H9 (cell line): Measurements from ENCODE around the gene LENG9. TPM values are rescaled to one million over a fixed set of nuclear protein-coding genes. Genes with fewer than 3 reads are reported as not detected.
A peak's percentile ranks its signal among the peaks of the same experiment; 100 is the strongest.

ENCODE experiments used
- DNase-seq: peaks from one replicate; pipeline ENCODE4 v3.0.0-alpha.2; 2017
- H2AFZ ChIP-seq: one replicate; pipeline ENCODE4 v1.6.1; 2013; ENCODE audit warnings: mild to moderate bottlenecking, low read length, control low read depth, moderate library complexity
- H2AK5ac ChIP-seq: 2 replicates; pipeline ENCODE4 v1.6.1; 2013; ENCODE audit warnings: low read length, control low read depth, mixed read lengths; ENCODE audit not compliant: insufficient read length
- H2BK120ac ChIP-seq: one replicate; pipeline ENCODE4 v1.6.1; 2013; ENCODE audit warnings: low read depth, mild to moderate bottlenecking, low read length, control low read depth, inconsistent platforms; ENCODE audit not compliant: poor library complexity, severe bottlenecking
- H2BK12ac ChIP-seq: 2 replicates; pipeline ENCODE4 v1.6.1; 2013; ENCODE audit warnings: low read length, control low read depth, mixed read lengths, low read depth; ENCODE audit not compliant: insufficient read length
- H2BK15ac ChIP-seq: 2 replicates; pipeline ENCODE4 v1.6.1; 2013; ENCODE audit warnings: low read depth, low read length, control low read depth
- H2BK20ac ChIP-seq: one replicate; pipeline ENCODE4 v1.6.1; 2013; ENCODE audit warnings: low read depth, mild to moderate bottlenecking, low read length, control low read depth, inconsistent platforms; ENCODE audit not compliant: poor library complexity, severe bottlenecking
- H2BK5ac ChIP-seq: 2 replicates; pipeline ENCODE4 v1.6.1; 2013; ENCODE audit warnings: low read length, control low read depth, mixed read lengths; ENCODE audit not compliant: insufficient read length
- H3K14ac ChIP-seq: 2 replicates; pipeline ENCODE4 v1.6.1; 2013; ENCODE audit warnings: low read length, control low read depth; ENCODE audit not compliant: insufficient read depth
- H3K18ac ChIP-seq: 2 replicates; pipeline ENCODE4 v1.6.1; 2013; ENCODE audit warnings: low read depth, mild to moderate bottlenecking, mixed read lengths, low read length, control low read depth; ENCODE audit not compliant: insufficient read length
- H3K23ac ChIP-seq: 2 replicates; pipeline ENCODE4 v1.6.1; 2013; ENCODE audit warnings: low read length, control low read depth, mixed read lengths, low read depth; ENCODE audit not compliant: insufficient read length
- H3K23me2 ChIP-seq: 2 replicates; pipeline ENCODE4 v1.6.1; 2013; ENCODE audit warnings: low read depth, mild to moderate bottlenecking, mixed read lengths, low read length, control low read depth; ENCODE audit not compliant: insufficient read length, poor library complexity, severe bottlenecking
- H3K27ac ChIP-seq: 2 replicates; pipeline ENCODE4 v1.5.1; 2013; ENCODE audit warnings: low read length, control low read depth, mixed read lengths, low read depth; ENCODE audit not compliant: insufficient read length
- H3K27me3 ChIP-seq: 2 replicates; pipeline ENCODE4 v1.6.1; 2013; ENCODE audit warnings: low read length, control low read depth, inconsistent platforms; ENCODE audit not compliant: insufficient read depth
- H3K4ac ChIP-seq: 2 replicates; pipeline ENCODE4 v1.6.1; 2013; ENCODE audit warnings: low read depth, mild to moderate bottlenecking, control low read depth, inconsistent platforms, low read length, moderate library complexity
- H3K4me1 ChIP-seq: 2 replicates; pipeline ENCODE4 v1.6.1; 2013; ENCODE audit warnings: low read length, control low read depth, inconsistent platforms; ENCODE audit not compliant: insufficient read depth
- H3K4me2 ChIP-seq: 2 replicates; pipeline ENCODE4 v1.6.1; 2013; ENCODE audit warnings: low read length, control low read depth, mixed read lengths; ENCODE audit not compliant: insufficient read length, insufficient read depth
- H3K56ac ChIP-seq: 2 replicates; pipeline ENCODE4 v1.6.1; 2013; ENCODE audit warnings: low read depth, mild to moderate bottlenecking, mixed read lengths, low read length, control low read depth; ENCODE audit not compliant: insufficient read length
- H3K79me1 ChIP-seq: 2 replicates; pipeline ENCODE4 v1.6.1; 2013; ENCODE audit warnings: low read depth, mild to moderate bottlenecking, moderate library complexity, low read length, control low read depth, inconsistent platforms; ENCODE audit not compliant: insufficient read depth, poor library complexity, severe bottlenecking
- H3K79me2 ChIP-seq: 2 replicates; pipeline ENCODE4 v1.6.1; 2013; ENCODE audit warnings: low read length, control low read depth, inconsistent platforms; ENCODE audit not compliant: insufficient read depth
- H3K9ac ChIP-seq: 2 replicates; pipeline ENCODE4 v1.6.1; 2013; ENCODE audit warnings: low read length, control low read depth, mixed read lengths; ENCODE audit not compliant: insufficient read length; ENCODE audit errors: extremely low read depth
- H3K9me3 ChIP-seq: one replicate; pipeline ENCODE4 v1.6.1; 2013; ENCODE audit warnings: low read depth, low read length, inconsistent platforms; ENCODE audit not compliant: control insufficient read depth
- H3T11ph ChIP-seq: one replicate; pipeline ENCODE4 v1.6.1; 2013; ENCODE audit warnings: mild to moderate bottlenecking, low read length, control low read depth, inconsistent platforms
- H4K20me1 ChIP-seq: one replicate; pipeline ENCODE4 v1.6.1; 2013; ENCODE audit not compliant: control insufficient read depth, insufficient read length, insufficient read depth
- H4K5ac ChIP-seq: 2 replicates; pipeline ENCODE4 v1.6.1; 2013; ENCODE audit warnings: low read depth, mild to moderate bottlenecking, mixed read lengths, low read length, control low read depth; ENCODE audit not compliant: insufficient read length
- H4K8ac ChIP-seq: replicated peaks from 2 replicates; pipeline ENCODE4 v1.6.1; 2013; ENCODE audit warnings: low read length, control low read depth, mixed read lengths, low read depth; ENCODE audit not compliant: insufficient read length
- H4K91ac ChIP-seq: 2 replicates; pipeline ENCODE4 v1.6.1; 2013; ENCODE audit warnings: low read depth, mild to moderate bottlenecking, moderate library complexity, mixed read lengths, low read length, control low read depth; ENCODE audit not compliant: insufficient read length
- H3K27ac Mint-ChIP-seq, 3 experiments: 2 replicates in 2 of 3; 3 replicates in 1 of 3; pipeline ENCODE4 v1.8.0; 2020 to 2021; ENCODE audit warnings: mixed read lengths in 3 of 3, mild to moderate bottlenecking in 1 of 3, moderate library complexity in 1 of 3
- H3K27me3 Mint-ChIP-seq: 2 replicates; pipeline ENCODE4 v1.8.0; 2021; ENCODE audit warnings: low read depth, mild to moderate bottlenecking, moderate library complexity, mixed read lengths
- H3K36me3 Mint-ChIP-seq, 3 experiments: 2 replicates in 2 of 3; 3 replicates in 1 of 3; pipeline ENCODE4 v1.8.0; 2020 to 2021; ENCODE audit warnings: low read depth in 3 of 3, mixed read lengths in 3 of 3; ENCODE audit not compliant: insufficient read depth in 1 of 3
- H3K4me1 Mint-ChIP-seq, 2 experiments: 2 replicates each; pipeline ENCODE4 v1.8.0; 2020; ENCODE audit warnings: mixed read lengths in 2 of 2
- H3K4me3 Mint-ChIP-seq, 2 experiments: 2 replicates in 1 of 2; 3 replicates in 1 of 2; pipeline ENCODE4 v1.8.0; 2020 to 2021; ENCODE audit warnings: mild to moderate bottlenecking in 2 of 2, mixed read lengths in 2 of 2, moderate library complexity in 1 of 2
- H3K9me3 Mint-ChIP-seq, 2 experiments: 2 replicates in 1 of 2; 3 replicates in 1 of 2; pipeline ENCODE4 v1.8.0; 2020; ENCODE audit warnings: mild to moderate bottlenecking in 2 of 2, mixed read lengths in 2 of 2, moderate library complexity in 1 of 2
- CTCF ChIP-seq: fragments of 200-600 bp; sonication (generic); conservative IDR thresholded peaks from 3 replicates; pipeline ENCODE4 v1.8.0; 2021; ENCODE audit warnings: antibody characterized with exemption, mild to moderate bottlenecking
- WGBS: extraction: QIAGEN DNeasy Blood & Tissue Kit; methylation state at CpG from one replicate; pipeline ENCODE4 v1.1.7; 2013; ENCODE audit warnings: missing lambda C conversion rate, low lambda C conversion rate, mixed read lengths; ENCODE audit not compliant: insufficient read length; ENCODE audit errors: extremely low coverage; 5-methylcytosine and 5-hydroxymethylcytosine counted together
- total RNA-seq: library from RNA; stranded (reverse); gene quantifications from 2 replicates; pipeline ENCODE4 v1.2.1, GENCODE V29; 2021

The LENG9 gene
- total RNA-seq, 1 experiment from 2014 or later: 3.8 TPM

- Histone ChIP-seq H2BK15ac (no peak overlapping the region), H3K9ac (no peak overlapping the region), H2AK5ac (no peak overlapping the region), H2BK120ac (no peak overlapping the region), H3K27me3 (no peaks in the 10 kb centered on the region), H3K79me2 (no peaks in the 10 kb centered on the region), H2BK5ac (no peak overlapping the region), H3K4ac (no peak overlapping the region), H4K20me1 (no peaks in the 10 kb centered on the region), H2BK12ac (no peak overlapping the region), H3K14ac (peak overlapping the region; percentile 67; the same call in 1 of the 2 replicates), H4K8ac (no peak overlapping the region), H3T11ph (no peak overlapping the region), H3K79me1 (no peaks in the 10 kb centered on the region), H3K23me2 (no peaks in the 10 kb centered on the region), H3K4me2 (no peak overlapping the region), H3K9me3 (no peaks in the 10 kb centered on the region), H3K4me1 (peaks cover 5% of the 10 kb centered on the region; the same call in 1 of the 2 replicates), H3K18ac (peak overlapping the region; percentile 2), H2BK20ac (no peak overlapping the region), H3K23ac (no peak overlapping the region), H3K56ac (no peak overlapping the region), H4K91ac (no peak overlapping the region), H3K27ac (no peak overlapping the region), H4K5ac (no peak overlapping the region), H2AFZ (no peak overlapping the region)
- DNase-seq: peak; percentile 43
- no CpG with 5 or more reads among the region's 15 CpGs for WGBS
- Mint-ChIP-seq H3K4me3 (peak overlapping the region in 1 of 2 experiments; percentile 29; a peak in 1 of 5 replicates), H3K27ac (no peak overlapping the region; a peak in 1 of 7 replicates), H3K4me1 (peaks cover 33 to 48% of the 10 kb centered on the region in 2 experiments), H3K27me3 (peaks cover 28% of the 10 kb centered on the region), H3K36me3 (peaks cover 0 to 27% (median 24%) of the 10 kb centered on the region in 3 experiments; a peak in 6 of 7 replicates), H3K9me3 (no peaks in the 10 kb centered on the region)
- TF ChIP-seq CTCF: no peak
Measured at GRCh38 chr19:54436031-54436523, 27.5 kb downstream of the LENG9 start.
